Erythroblast (primary cell): ENCODE data around the gene AKR7A2.

Experiments used
- GATA1 ChIP-seq: IDR thresholded peaks from 2 replicates; pipeline ENCODE4 v1.6.1; 2011; ENCODE audit warnings: low read depth, mild to moderate bottlenecking, control low read depth, low read length, moderate library complexity
- POLR2A ChIP-seq: IDR thresholded peaks from 2 replicates; pipeline ENCODE4 v1.6.1; 2011; ENCODE audit warnings: mild to moderate bottlenecking, low read length

DNA sequence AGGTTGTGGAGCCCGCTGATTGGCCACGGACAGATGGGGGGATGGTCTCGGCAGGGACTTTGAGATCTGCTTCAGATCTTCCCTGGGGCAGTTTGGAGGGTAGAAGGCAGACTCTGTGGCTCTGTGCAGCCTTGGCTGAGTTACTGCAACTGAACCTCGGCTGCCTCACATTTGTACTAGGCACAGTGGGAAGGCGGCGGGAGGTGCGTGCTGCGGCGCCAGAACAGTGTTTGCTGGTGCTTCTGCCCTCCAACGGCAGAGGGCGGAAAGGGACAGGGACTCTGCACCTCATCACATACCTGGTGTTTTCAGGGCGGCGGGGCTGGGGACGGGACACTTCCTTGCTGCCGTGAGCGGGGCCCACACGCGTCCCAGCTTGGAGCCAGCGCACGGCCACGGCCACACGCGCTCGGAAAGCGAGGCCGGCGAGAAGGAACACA is 26.4 kb upstream of the AKR7A2 start:
- TF ChIP-seq POLR2A (no peak), GATA1 (no peak)
